Jurkat, Clone E6-1 (cell line): ENCODE measurements around the gene GSTM3. TPM values are rescaled to one million over a fixed set of nuclear protein-coding genes. Genes with fewer than 3 reads are reported as not detected.

Source experiments
- DNase-seq: peaks from one replicate; pipeline ENCODE4 v3.0.0-alpha.2; 2011; ENCODE audit warnings: low read depth, low spot score
- H3K4me3 ChIP-seq: 2 replicates; pipeline ENCODE4 v1.5.1; 2011; ENCODE audit warnings: mild to moderate bottlenecking, low read length, control low read depth, moderate library complexity
- polyA plus RNA-seq: library from polyadenylated mRNA; unstranded; fragments of >200 nt; gene quantifications from one replicate; pipeline ENCODE4 v1.2.1, GENCODE V29; 2012; ENCODE audit warnings: missing spikeins; ENCODE audit not compliant: insufficient read length, insufficient read depth

GSTM3 gene
- polyA plus RNA-seq, result 140 TPM

DNA sequence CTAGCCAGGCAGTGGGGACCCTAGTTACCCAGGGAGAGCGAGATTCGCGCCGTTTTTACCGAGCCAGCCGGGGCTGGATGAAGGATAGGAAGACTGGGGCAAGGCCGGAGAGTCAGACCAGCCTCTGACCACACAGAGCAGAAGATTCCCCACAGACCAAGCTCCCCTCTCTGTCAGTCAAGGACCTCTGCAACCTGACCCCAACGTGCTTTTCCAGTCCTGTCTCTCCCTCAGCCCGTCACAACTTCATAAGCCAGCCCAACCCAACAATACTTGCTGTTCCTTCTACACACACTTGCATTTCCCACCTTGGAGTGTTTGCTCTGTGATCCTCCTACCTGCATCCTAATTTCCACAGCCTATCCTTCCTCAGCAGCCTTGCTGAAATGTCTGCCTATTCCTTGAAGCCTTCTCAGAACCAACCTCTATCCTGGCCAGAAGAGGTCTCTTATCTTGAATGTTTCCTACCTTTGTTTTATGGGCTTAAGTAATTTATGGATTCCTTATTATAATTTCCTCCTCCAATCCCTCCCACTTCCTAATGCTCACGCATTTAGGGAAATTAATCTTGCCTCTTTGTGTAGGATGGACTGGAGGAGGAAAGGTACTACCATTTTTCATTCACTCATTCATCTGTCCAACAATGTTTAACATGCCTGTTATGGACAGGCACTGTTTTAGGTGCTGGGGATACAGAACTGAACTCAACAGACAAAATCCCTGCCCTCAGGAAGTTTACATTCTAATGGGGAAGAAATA is at the start of gene GSTM3:
TSS of gene GSTM3 (minus strand) at position 424 of the 759 bp plus-strand sequence. CDS start 751 bp downstream, outside the sequence.
- no peak for DNase-seq
- peak within 1 kb of the TSS; percentile 60 for H3K4me3 ChIP-seq

DNA sequence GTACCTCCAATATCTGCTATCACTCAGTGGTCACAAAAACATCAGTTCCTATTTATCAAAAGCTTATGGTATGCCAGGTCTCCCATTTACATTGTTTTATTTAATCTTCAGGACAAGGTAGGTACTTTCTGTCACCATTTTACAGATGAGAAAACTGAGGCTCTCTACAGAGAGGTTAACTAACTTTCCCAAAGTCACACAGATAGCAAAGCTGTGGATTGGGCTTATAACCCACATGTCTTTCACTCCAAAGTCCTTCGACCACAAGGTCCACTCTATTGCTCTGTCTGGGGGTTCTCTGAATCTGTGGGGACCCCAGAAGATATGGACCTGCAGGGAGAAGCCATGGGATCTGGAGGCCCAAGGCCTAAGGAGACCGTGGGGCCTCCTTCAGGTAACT is 49.5 kb upstream of the GSTM3 start:
- no peak overlapping the region for H3K4me3 ChIP-seq

GRCh38 chr1:109789551-109790180 is 48.8 kb upstream of the GSTM3 start:
- H3K4me3 ChIP-seq, result no peak overlapping the region
- no peak for DNase-seq

More for the DNA sequence above, 49.5 kb upstream of the GSTM3 start:
- no peak for DNase-seq

GRCh38 chr1:109788695-109789521 is 48.1 kb upstream of the GSTM3 start:
- no peak for DNase-seq
- no peak overlapping the region for H3K4me3 ChIP-seq

- no peak overlapping the region for H3K4me3 ChIP-seq
- no peak for DNase-seq
Observed at GRCh38 chr1:109787845-109788601, 47.2 kb upstream of the GSTM3 start.

GRCh38 chr1:109787211-109787844 is 46.5 kb upstream of the GSTM3 start:
- H3K4me3 ChIP-seq, result no peak overlapping the region
- no peak for DNase-seq

DNA sequence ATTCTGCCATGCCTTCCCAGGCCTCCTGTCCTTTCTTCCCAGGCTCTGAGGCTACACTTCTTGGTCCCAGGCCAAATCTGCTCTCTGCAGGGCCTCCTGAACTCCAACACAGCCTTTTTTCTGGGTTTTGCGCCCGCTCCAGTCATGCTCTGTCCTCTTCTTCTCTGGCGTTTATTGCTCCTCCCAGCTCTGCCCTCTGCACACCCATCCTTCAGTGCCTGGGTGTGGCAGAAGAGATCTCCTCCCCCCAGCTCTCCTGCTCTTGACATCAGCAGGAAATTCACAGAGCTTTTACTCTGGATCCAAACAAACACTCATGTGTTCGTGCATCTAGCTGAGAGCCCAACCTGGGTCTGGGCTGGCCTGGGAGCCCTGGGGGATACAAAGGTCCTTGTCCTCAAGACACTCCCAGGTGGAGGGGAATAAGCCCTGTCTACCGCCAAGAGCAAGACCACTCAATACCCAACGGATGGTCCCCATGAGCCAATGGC is 45.7 kb upstream of the GSTM3 start:
- no peak for DNase-seq
- no peak overlapping the region for H3K4me3 ChIP-seq

- no peak for DNase-seq
- H3K4me3 ChIP-seq, result no peak overlapping the region
Observed at GRCh38 chr1:109786112-109786480, 45.3 kb upstream of the GSTM3 start.

GRCh38 chr1:109785446-109786111 is 44.7 kb upstream of the GSTM3 start:
- no peak overlapping the region for H3K4me3 ChIP-seq
- DNase-seq, result no peak

DNA sequence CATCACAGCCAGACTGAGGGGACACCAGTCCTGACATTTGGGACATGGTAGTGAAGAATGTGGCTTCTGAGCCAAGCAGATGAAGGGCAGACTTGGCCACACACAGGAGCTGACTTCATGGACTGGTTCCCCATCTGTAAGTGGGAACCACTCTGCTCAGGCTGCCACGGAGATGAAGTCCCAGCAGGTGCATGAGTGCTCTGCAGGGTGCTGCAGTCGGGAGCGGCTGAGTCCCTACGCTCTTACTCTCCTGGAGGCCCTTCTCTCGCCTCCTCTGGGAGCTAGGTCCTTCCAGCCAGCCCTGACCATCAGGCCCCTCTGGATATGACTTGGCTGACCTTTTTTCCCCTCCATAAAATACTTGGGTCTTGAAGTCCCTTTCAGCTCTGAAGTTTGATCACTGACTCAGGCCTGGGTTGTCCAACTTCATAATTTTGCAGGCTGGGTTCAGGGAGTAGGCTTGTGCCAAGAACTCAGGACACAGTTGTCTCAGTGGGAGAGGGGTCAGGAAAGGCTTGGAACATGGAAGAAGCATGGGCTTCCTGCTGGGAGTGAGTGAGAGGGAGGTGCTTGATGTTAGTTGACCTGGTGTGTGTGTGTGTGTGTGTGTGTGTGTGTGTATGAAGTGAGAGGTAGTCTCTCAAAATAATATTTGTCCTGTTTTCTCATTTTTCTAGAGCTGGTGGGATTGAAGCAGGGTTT is 43.9 kb upstream of the GSTM3 start:
- DNase-seq, result no peak
- H3K4me3 ChIP-seq, result no peak overlapping the region

DNA sequence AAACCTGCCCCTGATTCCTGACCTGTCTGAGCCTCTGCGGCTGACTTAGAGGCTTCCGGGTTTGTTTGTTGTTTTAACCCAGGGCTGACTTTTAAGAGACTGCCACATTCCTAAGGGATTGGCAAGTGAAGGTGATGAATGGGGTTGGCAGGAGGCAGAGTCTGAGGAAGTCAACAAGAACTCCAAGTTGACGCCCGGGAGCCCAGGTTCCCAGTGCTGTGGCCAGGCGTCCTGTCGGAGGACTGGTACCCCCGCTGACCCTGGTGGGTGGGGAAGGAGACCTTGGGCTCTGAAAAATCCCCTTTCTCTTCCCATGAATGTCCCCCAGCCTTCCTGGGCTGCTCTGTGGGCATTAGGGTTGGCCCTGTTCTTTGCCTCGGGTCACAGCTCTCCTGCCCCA is 42.6 kb upstream of the GSTM3 start:
- no peak for DNase-seq
- H3K4me3 ChIP-seq, result no peak overlapping the region

DNA sequence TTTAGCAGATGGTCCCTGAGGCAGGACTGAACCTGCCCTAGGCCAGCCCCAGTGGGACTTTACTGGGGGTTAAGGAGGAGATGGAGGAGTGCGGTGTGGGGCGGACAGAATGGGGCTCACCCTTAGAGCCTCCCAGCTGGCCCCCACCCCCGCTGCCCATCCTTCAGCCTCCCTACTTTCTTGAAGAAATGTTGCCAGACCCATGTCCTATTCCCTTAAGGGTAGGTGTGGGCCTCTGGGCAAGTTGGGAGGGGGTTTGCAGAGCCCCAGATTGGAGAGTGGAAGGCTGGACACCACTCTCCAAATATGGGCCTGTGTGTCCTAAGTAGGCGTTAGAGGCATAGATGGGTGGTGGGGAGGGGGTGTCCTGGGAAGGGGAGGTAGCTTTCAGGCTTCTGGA is 42.1 kb upstream of the GSTM3 start:
- no peak for DNase-seq
- no peak overlapping the region for H3K4me3 ChIP-seq

DNA sequence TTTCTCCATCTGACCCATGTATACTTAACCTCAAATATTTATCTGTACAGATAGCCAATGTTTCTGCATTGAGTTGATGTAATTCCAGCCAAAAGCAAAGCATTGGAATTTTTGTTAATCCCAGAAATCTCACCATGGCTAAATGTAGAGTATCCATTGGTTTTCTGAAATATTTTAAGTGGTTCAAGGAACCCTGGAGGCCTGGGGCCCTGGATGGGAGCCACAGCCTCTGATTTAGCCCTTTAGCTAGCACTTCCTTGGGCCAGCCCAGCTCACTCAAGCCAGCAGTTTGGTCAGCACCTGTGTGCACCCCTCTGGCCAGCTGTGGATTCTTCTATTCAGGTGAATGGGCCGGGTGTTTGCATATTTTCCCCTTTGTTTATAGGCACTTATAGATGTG is 41.7 kb upstream of the GSTM3 start:
- H3K4me3 ChIP-seq, result no peak overlapping the region
- no peak for DNase-seq

DNA sequence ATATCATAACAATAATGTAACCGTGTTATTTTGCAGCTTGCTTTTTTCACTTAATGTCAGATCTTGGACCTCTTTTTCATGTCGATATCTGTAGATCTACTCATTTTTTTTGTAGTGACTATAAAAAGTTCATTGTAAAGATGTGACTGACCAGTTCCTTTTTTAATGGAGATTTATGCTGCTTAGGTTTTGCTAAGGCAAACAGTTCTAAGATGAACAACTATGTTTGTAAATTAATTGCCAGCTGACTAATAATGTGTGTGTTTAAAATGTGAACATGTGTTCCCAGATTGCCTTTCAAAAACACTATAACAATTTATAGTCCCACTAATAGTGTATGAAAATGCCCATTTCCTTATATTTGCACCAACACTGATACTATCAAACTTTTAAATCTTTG is 41.0 kb upstream of the GSTM3 start:
- no peak for DNase-seq
- H3K4me3 ChIP-seq, result no peak overlapping the region

- no peak overlapping the region for H3K4me3 ChIP-seq
- no peak for DNase-seq
Observed at GRCh38 chr1:109780982-109781381, 40.1 kb upstream of the GSTM3 start.

GRCh38 chr1:109777980-109778625 is 37.3 kb upstream of the GSTM3 start:
- no peak for DNase-seq
- H3K4me3 ChIP-seq, result no peak overlapping the region

DNA sequence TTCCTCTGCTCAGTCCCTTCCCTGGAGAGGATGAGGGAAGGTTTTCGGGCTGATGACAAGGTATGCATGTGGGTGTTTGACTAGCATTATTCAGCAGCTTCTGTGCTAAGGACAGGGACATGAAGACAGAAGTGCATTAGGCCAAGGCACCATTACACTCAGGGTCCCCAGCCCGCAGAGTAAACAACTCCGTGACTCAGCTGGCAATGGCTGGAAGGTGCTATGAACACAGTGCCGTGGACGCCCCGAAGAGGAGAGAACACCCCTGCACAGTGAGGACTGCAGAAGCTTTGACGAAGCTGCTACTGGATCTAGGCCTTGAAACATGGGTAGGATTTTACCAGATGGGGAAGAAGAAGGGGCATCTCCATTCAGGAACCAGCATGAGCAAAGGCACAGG is 36.6 kb upstream of the GSTM3 start:
- DNase-seq, result no peak
- no peak overlapping the region for H3K4me3 ChIP-seq
